GM18519 (cell line): ENCODE measurements around the gene ZNF77.
"Not testable (repeated sequence)": the region's sequence is repeated elsewhere in the genome, so short reads cannot be mapped to it uniquely, and the experiment has no call there.

Experiments used
- ATAC-seq: cut with Tn5 transposase; IDR thresholded peaks from one replicate; pipeline ENCODE4 v1.9.1; 2021; ENCODE audit warnings: mild to moderate bottlenecking, moderate library complexity; ENCODE audit not compliant: unreplicated experiment, low FRiP score

Gene ZNF77

GRCh38 chr19:2923510-2923909 is 21.3 kb downstream of the ZNF77 start:
- no peak for ATAC-seq

GRCh38 chr19:2922987-2923386 is 21.8 kb downstream of the ZNF77 start:
- ATAC-seq: no peak

DNA sequence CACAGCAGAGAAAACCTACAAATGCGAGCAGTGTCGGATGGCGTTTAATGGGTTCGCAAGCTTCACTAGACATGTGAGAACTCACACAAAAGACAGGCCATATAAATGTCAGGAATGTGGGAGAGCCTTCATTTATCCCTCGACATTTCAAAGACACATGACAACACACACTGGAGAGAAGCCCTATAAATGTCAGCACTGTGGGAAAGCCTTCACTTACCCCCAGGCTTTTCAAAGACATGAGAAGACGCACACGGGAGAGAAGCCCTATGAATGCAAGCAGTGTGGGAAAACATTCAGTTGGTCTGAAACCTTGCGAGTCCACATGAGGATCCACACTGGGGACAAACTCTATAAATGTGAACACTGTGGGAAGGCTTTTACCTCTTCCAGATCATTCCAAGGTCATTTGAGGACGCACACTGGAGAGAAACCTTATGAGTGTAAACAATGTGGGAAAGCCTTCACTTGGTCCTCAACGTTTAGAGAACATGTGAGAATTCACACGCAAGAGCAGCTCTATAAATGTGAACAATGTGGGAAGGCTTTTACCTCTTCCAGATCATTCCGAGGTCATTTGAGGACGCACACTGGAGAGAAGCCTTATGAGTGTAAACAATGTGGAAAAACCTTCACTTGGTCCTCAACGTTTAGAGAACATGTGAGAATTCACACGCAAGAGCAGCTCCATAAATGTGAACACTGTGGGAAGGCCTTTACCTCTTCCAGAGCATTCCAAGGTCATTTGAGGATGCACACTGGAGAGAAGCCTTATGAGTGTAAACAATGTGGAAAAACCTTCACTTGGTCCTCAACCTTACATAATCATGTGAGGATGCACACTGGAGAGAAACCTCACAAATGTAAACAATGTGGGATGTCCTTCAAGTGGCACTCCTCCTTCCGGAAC is 27.2 kb downstream of the ZNF77 start:
- ATAC-seq: no peak

DNA sequence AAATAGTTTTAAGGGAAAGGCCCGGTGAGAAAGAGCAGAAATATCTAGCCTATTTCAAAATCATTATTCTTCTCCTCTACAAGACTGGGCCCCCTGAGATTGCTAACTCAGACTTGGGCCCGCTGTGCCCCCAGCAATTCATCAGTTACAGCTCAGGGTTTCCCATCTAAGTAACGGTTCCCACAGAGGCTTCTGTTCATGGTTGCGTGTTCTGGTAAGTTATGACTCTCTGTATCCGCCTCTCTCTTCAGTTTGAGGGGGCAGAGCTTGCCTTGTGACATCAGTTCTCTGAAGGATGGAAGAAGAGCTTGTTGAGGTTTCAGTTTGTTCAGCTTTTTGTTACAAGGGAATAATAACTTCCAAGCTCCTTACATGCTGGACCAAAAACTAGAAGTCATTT is 32.5 kb downstream of the ZNF77 start:
- ATAC-seq: no peak

- no peak for ATAC-seq
Measured at GRCh38 chr19:2906631-2907195, 38.1 kb downstream of the ZNF77 start.

- no peak for ATAC-seq
Measured at GRCh38 chr19:2905918-2906519, 38.8 kb downstream of the ZNF77 start.

DNA sequence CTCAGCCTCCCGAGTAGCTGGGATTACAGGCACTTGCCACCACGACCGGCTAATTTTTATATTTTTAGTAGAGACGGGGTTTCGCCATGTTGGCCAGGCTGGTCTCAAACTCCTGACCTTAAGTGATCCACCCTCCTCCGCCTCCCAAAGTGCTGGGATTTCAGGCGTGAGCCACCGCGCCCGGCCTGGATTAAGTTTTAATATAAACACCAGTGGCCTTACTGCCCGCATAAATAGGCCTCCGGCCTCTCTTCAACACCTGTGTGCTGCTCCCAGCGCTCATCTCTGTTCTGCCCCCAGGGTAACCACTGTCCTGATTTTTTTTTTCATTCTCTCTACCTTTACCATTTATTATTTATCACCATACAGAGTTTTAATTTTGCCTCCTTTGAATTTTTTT is 41.4 kb downstream of the ZNF77 start:
- not testable (repeated sequence) for ATAC-seq

DNA sequence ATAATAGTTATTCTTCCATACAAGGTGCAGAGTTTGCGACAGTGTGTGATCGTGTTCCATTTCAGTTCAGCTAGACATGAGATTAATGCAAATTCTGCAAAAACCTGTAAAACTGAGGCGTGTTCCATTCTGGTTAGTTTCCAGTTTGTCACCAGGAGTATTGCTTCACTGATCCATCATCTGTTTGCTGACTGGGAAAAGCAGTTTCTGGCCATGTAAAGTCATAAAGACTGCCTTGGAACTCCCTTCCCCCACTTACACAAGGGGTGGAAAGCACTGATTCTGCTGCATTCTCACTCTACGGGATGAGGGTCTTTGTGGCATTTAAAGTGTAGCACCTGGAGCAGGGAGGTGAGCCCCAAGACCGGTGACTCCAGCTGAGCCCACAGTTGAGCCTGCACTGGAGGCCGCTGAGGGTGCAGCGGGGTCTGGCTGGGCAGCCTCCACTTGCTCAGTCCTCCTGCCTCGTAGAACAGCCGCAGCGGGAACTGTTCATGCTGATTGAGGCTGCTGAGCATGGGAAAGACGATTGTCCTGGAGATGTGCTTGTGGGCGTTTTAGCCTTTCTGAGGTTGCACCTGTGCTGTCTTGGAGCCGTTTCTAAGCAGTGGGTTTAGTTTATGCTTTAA is 42.1 kb downstream of the ZNF77 start:
- no peak for ATAC-seq

DNA sequence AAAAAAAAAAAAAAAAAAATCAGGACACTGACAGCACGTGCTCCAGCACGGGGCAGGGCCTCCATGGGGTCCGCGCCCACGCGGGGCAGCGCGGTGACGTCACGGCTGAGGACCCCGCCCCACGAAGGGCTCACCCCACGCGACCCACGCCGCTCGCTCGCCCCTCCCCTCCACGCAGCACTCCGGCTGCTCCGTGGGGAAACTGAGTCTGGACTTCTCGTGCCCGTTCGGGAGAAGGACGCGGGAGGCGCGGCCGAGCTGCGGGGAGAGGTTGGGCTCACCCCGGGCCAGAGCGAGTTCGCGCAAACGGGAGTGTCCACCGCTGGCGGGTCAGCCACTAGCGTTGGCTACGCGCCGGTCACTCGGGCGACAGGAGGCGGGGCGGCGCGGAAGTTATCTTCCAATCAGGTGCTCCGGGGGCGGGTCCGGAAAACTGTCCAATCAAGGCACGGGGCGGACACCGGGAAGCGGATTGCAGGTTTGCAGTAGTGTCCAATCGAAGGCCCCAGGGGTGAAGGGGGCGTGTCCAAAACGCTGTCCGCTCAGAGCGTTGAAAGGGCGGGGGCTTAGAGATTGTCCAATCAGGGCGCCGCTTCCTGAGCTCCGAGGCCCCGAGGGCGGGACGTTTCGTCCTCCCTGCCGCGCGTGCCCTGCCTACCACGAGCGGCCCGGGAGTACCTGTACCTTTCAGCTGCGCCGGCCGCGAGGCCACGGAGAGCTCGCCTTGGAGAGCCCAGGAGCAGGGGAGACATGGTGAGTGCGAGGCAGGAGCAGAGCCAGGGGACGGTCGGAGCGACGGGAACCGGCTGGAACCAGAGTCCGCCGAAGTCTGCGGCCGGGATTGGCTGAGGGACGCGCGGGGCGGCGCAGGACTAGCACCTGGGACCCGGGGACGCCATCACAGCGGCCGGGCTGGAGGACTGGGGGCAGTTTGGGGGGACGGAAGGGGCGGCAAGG is 44.2 kb downstream of the ZNF77 start, which contains the start of gene ZNF57:
Gene ZNF57, plus strand, starts transcription at position 633 of the 957 bp plus-strand sequence. Its CDS starts 118 bp downstream, at position 751.
- peak; percentile 68 for ATAC-seq

GRCh38 chr19:2896694-2897093 is 48.1 kb downstream of the ZNF77 start:
- ATAC-seq: no peak

DNA sequence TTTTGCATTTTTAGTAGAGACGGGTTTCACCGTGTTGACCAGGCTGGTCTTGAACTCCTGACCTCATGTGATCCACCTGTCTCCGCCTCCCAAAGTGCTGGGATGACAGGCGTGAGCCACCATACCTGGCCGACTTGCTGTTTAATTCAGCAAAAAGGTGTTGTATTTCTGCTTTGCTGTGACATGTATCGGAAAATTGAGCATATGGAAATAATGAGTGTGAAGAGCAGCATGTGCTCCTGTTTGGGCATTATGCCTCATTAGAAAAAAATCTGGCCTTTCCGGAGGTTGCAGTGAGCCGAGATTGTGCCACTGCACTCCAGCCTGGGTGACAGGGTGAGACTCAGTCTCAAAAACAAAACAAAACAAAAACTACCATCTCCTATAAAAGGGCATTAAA is 54.2 kb downstream of the ZNF77 start:
- not testable (repeated sequence) for ATAC-seq

DNA sequence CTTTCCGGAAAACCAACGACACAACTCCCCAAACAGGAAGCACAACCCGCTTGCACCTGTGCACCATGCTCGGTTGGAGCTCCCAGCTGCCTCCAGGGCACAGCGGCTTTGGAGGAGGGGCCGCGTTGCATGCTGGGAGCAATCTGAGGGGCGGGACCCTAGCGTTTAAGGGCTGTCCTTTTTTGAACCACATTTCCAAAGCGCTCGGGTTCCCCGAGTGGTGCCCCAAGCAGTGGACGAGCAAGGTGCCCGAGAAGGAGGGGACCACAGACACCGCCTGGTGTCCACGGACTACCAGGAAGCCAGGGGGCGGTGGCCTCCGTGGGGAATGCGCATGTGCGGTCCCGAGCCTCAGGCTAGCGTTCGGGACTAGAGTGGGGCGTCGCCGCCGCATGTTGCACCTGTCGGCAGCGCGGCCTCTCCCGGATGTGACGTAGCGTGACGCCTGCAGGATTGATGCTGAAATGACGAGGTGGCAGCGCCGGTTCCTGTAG is 56.0 kb downstream of the ZNF77 start:
- ATAC-seq: no peak

GRCh38 chr19:2887391-2887914 is 57.3 kb downstream of the ZNF77 start:
- ATAC-seq: no peak

GRCh38 chr19:2885736-2886135 is 59.0 kb downstream of the ZNF77 start:
- no peak for ATAC-seq

DNA sequence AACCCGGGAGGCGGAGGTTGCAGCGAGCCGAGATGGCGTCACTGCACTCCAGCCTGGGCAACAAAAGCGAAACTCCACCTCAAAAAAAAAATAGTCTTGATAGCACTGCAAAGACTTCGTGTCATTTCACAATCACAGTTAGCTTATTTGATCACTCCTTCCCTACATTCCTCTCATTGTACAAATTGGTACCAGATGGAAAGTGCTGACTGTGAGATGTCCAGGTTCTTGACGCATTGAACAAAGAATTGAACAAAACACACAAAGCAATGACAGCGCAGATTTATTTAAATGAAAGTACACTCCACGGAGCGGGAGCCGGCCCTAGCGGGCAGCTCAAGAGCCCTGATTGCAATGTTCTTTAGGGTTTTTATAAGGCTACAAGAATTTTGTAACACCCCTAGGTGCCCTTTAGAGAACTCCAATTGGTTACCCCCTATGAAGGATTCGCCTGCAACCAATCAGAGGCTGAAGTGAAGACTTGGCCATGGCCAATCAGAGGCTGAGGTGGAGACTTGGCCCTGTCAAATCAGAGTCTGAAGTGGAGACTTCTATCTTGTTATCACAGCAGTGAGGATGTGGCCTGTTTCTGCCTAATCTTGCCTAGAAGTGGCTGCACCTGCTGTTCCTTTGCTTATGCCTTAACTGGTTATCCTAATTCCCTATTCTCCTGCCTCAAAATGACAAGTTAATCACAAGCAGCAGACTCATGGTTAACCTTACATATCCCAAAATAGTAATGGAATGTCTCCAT is 60.9 kb downstream of the ZNF77 start:
- no peak for ATAC-seq
